HEK293 (cell line): Measurements from ENCODE around the gene MYBPH.

ENCODE experiments used
- CTCF ChIA-PET: fragments of 350-600 bp; formaldehyde crosslinking; extraction: SDS; loops from one replicate; lab custom pipeline; 2021; ENCODE audit warnings: antibody characterized with exemption; lab: Yijun Ruan, JAX
- POLR2A ChIA-PET: fragments of 300-600 bp; formaldehyde crosslinking; extraction: SDS; loops from one replicate; lab custom pipeline; 2020; ENCODE audit warnings: antibody characterized with exemption, inconsistent platforms; lab: Yijun Ruan, JAX
- H3K27ac ChIP-seq: fragments of 200-500 bp; sonication (Bioruptor generic); 2 replicates; pipeline ENCODE4 v1.5.1; 2014; ENCODE audit warnings: low read depth, low read length, control low read depth, inconsistent platforms; ENCODE audit errors: extremely low read depth
- H3K36me3 ChIP-seq, 2 experiments: fragments of 200-500 bp in 1 of 2; sonication (Bioruptor generic) in 1 of 2; 1 replicate in 1 of 2; 2 replicates in 1 of 2; pipeline ENCODE4 v1.5.1; 2014 to 2017; ENCODE audit warnings: inconsistent platforms in 2 of 2, low read length in 2 of 2; ENCODE audit not compliant: control insufficient read depth in 2 of 2, insufficient read depth in 1 of 2
- H3K4me1 ChIP-seq: fragments of 200-500 bp; sonication (Bioruptor generic); 2 replicates; pipeline ENCODE4 v1.5.1; 2014; ENCODE audit warnings: mild to moderate bottlenecking, low read length, inconsistent platforms; ENCODE audit not compliant: control insufficient read depth, insufficient read depth
- H3K4me3 ChIP-seq: 2 replicates; pipeline ENCODE4 v1.5.1; 2011; ENCODE audit warnings: low read depth, mild to moderate bottlenecking, control low read depth, low read length, moderate library complexity
- H3K9me3 ChIP-seq: fragments of 200-500 bp; sonication (Bioruptor generic); 2 replicates; pipeline ENCODE4 v1.5.1; 2014; ENCODE audit warnings: low read depth, low read length, inconsistent platforms; ENCODE audit not compliant: control insufficient read depth, insufficient read depth
- BCL11B ChIP-seq: fragments of 450-650 bp; formaldehyde crosslinking; IDR thresholded peaks from 2 replicates; pipeline ENCODE4 v1.5.1; 2016; ENCODE audit warnings: low read depth, missing biosample characterization, missing genetic modification characterization
- GLIS1 ChIP-seq: fragments of 450-650 bp; formaldehyde crosslinking; IDR thresholded peaks from 2 replicates; pipeline ENCODE4 v1.5.1; 2016; ENCODE audit warnings: missing biosample characterization, missing genetic modification characterization
- PRDM1 ChIP-seq: fragments of 450-650 bp; formaldehyde crosslinking; IDR thresholded peaks from 2 replicates; pipeline ENCODE4; 2016; ENCODE audit warnings: missing biosample characterization, missing genetic modification characterization
- SCRT1 ChIP-seq: fragments of 450-650 bp; formaldehyde crosslinking; IDR thresholded peaks from 2 replicates; pipeline ENCODE4 v1.5.1; 2016; ENCODE audit warnings: missing biosample characterization, missing genetic modification characterization, borderline replicate concordance
- ZBTB10 ChIP-seq: fragments of 450-650 bp; formaldehyde crosslinking; IDR thresholded peaks from 2 replicates; pipeline ENCODE4 v1.5.1; 2016; ENCODE audit warnings: missing biosample characterization, missing genetic modification characterization
- ZNF10 ChIP-seq: fragments of 450-650 bp; formaldehyde crosslinking; IDR thresholded peaks from 2 replicates; pipeline ENCODE4 v1.5.1; 2017; ENCODE audit warnings: missing biosample characterization, missing genetic modification characterization
- ZNF140 ChIP-seq: fragments of 450-650 bp; formaldehyde crosslinking; IDR thresholded peaks from 2 replicates; pipeline ENCODE4 v1.5.1; 2016; ENCODE audit warnings: missing biosample characterization, missing genetic modification characterization
- ZNF148 ChIP-seq: fragments of 450-650 bp; formaldehyde crosslinking; IDR thresholded peaks from 2 replicates; pipeline ENCODE4 v1.5.0; 2017; ENCODE audit warnings: missing biosample characterization, missing genetic modification characterization, borderline replicate concordance
- ZNF175 ChIP-seq: fragments of 450-650 bp; formaldehyde crosslinking; IDR thresholded peaks from 2 replicates; pipeline ENCODE4 v1.5.1; 2016; ENCODE audit warnings: missing biosample characterization, missing genetic modification characterization
- ZNF211 ChIP-seq: fragments of 450-650 bp; formaldehyde crosslinking; IDR thresholded peaks from 2 replicates; pipeline ENCODE4 v1.5.1; 2016; ENCODE audit warnings: low read depth, missing biosample characterization, missing genetic modification characterization
- ZNF280D ChIP-seq: fragments of 450-650 bp; formaldehyde crosslinking; IDR thresholded peaks from 2 replicates; pipeline ENCODE4 v1.5.1; 2016; ENCODE audit warnings: missing biosample characterization, missing genetic modification characterization
- ZNF354C ChIP-seq: fragments of 450-650 bp; formaldehyde crosslinking; IDR thresholded peaks from 2 replicates; pipeline ENCODE4 v1.5.1; 2016; ENCODE audit warnings: missing biosample characterization, missing genetic modification characterization, low read depth, borderline replicate concordance
- ZNF366 ChIP-seq: fragments of 450-650 bp; formaldehyde crosslinking; conservative IDR thresholded peaks from 2 replicates; pipeline ENCODE4 v1.5.1; 2016; ENCODE audit warnings: missing biosample characterization, missing genetic modification characterization
- ZNF473 ChIP-seq: fragments of 450-650 bp; formaldehyde crosslinking; IDR thresholded peaks from 2 replicates; pipeline ENCODE4 v1.5.1; 2017; ENCODE audit warnings: missing biosample characterization, missing genetic modification characterization
- ZNF660 ChIP-seq: fragments of 450-650 bp; IDR thresholded peaks from 2 replicates; pipeline ENCODE4 v1.5.1; 2018; ENCODE audit warnings: missing biosample characterization, mild to moderate bottlenecking, missing genetic modification characterization

Gene MYBPH

GRCh38 chr1:203199816-203200571 lies 24.4 kb upstream of the MYBPH start:
- TF ChIP-seq ZBTB10 (tag by site-specific recombination) = no peak
- no peak for TF ChIP-seq ZNF211 (tag by site-specific recombination)
- TF ChIP-seq ZNF148 (tag by site-specific recombination) = no peak
- no peak for TF ChIP-seq BCL11B (tag by site-specific recombination)
- TF ChIP-seq ZNF10 = no peak
- TF ChIP-seq ZNF660 (tag by site-specific recombination) = no peak
- H3K36me3 ChIP-seq = no peaks in the 10 kb centered on the region
- ChIA-PET POLR2A (no interaction called here), CTCF (interaction anchor here (0.6 to 2.8 kb wide), 10 partner anchors 15 to 160 kb away, joined by 3 to 11 read pairs (median 3); no protein-coding TSS in a partner anchor)
- no peaks in the 10 kb centered on the region for H3K9me3 ChIP-seq
- no peak overlapping the region for H3K27ac ChIP-seq
- H3K4me3 ChIP-seq = no peak overlapping the region
- H3K4me1 ChIP-seq = no peaks in the 10 kb centered on the region

GRCh38 chr1:203199481-203199815 lies 23.8 kb upstream of the MYBPH start:
- Histone ChIP-seq H3K4me1 (no peaks in the 10 kb centered on the region), H3K4me3 (no peak overlapping the region), H3K36me3 (no peaks in the 10 kb centered on the region), H3K27ac (no peak overlapping the region), H3K9me3 (no peaks in the 10 kb centered on the region)
- POLR2A ChIA-PET = no interaction called here
- CTCF ChIA-PET = interaction anchor here (0.6 to 2.8 kb wide), 6 partner anchors 17 to 159 kb away, joined by 3 to 11 read pairs (median 3); no protein-coding TSS in a partner anchor
- no peak for TF ChIP-seq ZNF473 (tag by site-specific recombination)
- no peak for TF ChIP-seq ZNF354C (tag by site-specific recombination)
- no peak for TF ChIP-seq ZNF175 (tag by site-specific recombination)
- no peak for TF ChIP-seq SCRT1
- TF ChIP-seq ZNF140 (tag by site-specific recombination) = no peak
- no peak for TF ChIP-seq ZNF280D (tag by site-specific recombination)
- no peak for TF ChIP-seq ZNF366
- TF ChIP-seq PRDM1 (tag by site-specific recombination) = no peak
- TF ChIP-seq GLIS1 (tag by site-specific recombination) = no peak
